Body of pancreas (tissue), 4 donors: Measurements from ENCODE around the gene PILRA. TPM values are rescaled to one million over a fixed set of nuclear protein-coding genes. Genes with fewer than 3 reads are reported as not detected.
"Not testable (repeated sequence)": the region's sequence is repeated elsewhere in the genome, so short reads cannot be mapped to it uniquely, and the experiment has no call there.

Source experiments
- ATAC-seq: fragments of 150-250 bp; one replicate; pipeline ENCODE4 v1.9.1; 2016
- DNase-seq, 4 donors: peaks; one replicate each; pipeline ENCODE4 v3.0.0-alpha.2; 2019
- H3K27ac ChIP-seq, 4 donors: fragments of 200-600 bp; sonication (generic); 1 replicate in 3 of 4; 2 replicates in 1 of 4; pipeline versions ENCODE4 v1.5.1 to v1.6.1; 2016 to 2019; ENCODE audit warnings: mild to moderate bottlenecking in 1 of 4, mixed read lengths in 1 of 4, moderate library complexity in 1 of 4
- H3K27me3 ChIP-seq, 2 donors: fragments of 200-600 bp; sonication (generic); one replicate each; pipeline ENCODE4 v1.6.0; 2016; ENCODE audit warnings: mild to moderate bottlenecking in 1 of 2
- H3K36me3 ChIP-seq, 2 donors: fragments of 200-600 bp; sonication (generic); replicated peaks in 1 of 2; 2 replicates each; pipeline ENCODE4 v1.5.1; 2016; ENCODE audit warnings: low read depth in 2 of 2; ENCODE audit not compliant: insufficient read depth in 1 of 2
- H3K4me1 ChIP-seq: fragments of 200-600 bp; sonication (generic); one replicate; pipeline ENCODE4 v1.6.0; 2016
- H3K4me3 ChIP-seq, 2 donors: fragments of 200-600 bp; sonication (generic); 1 replicate in 1 of 2; 2 replicates in 1 of 2; pipeline ENCODE4 v1.5.1; 2016 to 2019
- H3K9me3 ChIP-seq, 3 donors: fragments of 200-600 bp; sonication (generic); 1 replicate in 2 of 3; 2 replicates in 1 of 3; pipeline ENCODE4 v1.5.1; 2016
- CTCF ChIP-seq, 7 experiments: fragments of 450-650 bp in 4 of 7; fragments of 200-600 bp in 3 of 7; sonication (generic) in 3 of 7; IDR thresholded peaks; one replicate each; pipeline ENCODE4 v1.5.1; 2016 to 2019; ENCODE audit warnings: antibody characterized with exemption in 7 of 7
- POLR2A ChIP-seq, 3 donors: fragments of 450-650 bp; IDR thresholded peaks; one replicate each; pipeline ENCODE4 v1.6.1; 2016; ENCODE audit warnings: antibody characterized with exemption in 3 of 3, mild to moderate bottlenecking in 2 of 3
- WGBS, 2 donors: methylation state at CpG; one replicate each; pipeline ENCODE4 v1.1.5; 2017; 5-methylcytosine and 5-hydroxymethylcytosine counted together
- intact Hi-C: fragments of 100-400 bp; cut with DNase I; formaldehyde crosslinking; loops from one replicate; pipeline ENCODE4 v1.15.1; 2023
- total RNA-seq, 2 donors: library from RNA; depleted of rRNA; stranded (reverse); fragments of >200 nt; gene quantifications; one replicate each; pipeline ENCODE4 v1.1.0, GENCODE V29; 2016

The PILRA gene
- total RNA-seq, 2 donors from 2014 or later: 7.0 TPM; not detected in 1

DNA sequence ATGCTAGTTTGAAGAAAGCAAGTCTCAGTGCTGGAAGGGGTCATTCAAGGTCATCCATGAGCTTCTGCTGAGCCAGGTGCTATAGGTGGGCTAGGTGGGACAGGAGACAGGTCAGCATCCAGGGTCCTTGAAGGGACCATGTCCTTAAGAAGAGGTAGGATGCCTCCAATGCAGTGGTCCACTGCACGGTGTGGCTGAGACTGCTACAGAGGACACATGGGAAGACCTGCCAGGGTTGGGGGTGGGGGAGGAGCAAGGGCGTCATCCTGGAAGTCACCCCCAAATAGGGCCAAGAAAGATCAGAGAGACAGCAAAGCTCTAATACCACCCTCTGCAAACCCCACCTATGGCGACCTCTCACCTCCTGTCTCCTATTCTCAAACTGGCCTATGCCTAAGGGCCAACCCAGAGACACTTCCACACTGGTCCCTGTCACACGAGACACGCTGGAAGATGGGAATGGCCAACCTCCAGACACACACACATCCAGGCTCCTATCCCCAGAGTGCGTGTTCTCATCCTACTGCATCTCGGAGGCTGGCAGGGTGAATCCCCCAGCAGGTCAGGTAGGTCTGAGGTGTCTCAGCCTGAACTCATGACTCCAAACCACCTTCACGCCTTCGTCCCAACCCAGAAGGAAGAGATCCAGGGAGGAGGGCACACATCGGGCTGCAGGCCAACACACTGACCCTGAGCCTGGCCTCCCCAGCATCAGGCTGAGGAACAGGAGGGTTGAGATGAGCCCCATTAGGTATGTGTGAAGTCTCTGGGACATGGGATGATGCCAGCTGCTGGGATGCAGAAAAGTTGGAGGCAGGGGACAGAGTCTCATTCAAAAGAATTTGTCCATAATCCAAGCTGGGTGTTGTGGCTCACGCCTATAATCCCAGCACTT is 68.6 kb downstream of the PILRA start:
- H3K4me3 ChIP-seq: no peak overlapping the region
- H3K4me1 ChIP-seq: peaks cover 3% of the 10 kb centered on the region
- 76 to 84% methylated on average over 10 to 11 of the region's 11 CpGs for WGBS, 2 donors
- no peaks in the 10 kb centered on the region for H3K36me3 ChIP-seq
- intact Hi-C loops: no loop called here
- no peaks in the 10 kb centered on the region for H3K27me3 ChIP-seq
- H3K9me3 ChIP-seq: no peaks in the 10 kb centered on the region
- no peak for DNase-seq
- no peak for ATAC-seq
- TF ChIP-seq POLR2A (IDR thresholded peaks at IDR 0.05) (no peak), CTCF (IDR thresholded peaks at IDR 0.05) (no peak)
- no peak overlapping the region for H3K27ac ChIP-seq

DNA sequence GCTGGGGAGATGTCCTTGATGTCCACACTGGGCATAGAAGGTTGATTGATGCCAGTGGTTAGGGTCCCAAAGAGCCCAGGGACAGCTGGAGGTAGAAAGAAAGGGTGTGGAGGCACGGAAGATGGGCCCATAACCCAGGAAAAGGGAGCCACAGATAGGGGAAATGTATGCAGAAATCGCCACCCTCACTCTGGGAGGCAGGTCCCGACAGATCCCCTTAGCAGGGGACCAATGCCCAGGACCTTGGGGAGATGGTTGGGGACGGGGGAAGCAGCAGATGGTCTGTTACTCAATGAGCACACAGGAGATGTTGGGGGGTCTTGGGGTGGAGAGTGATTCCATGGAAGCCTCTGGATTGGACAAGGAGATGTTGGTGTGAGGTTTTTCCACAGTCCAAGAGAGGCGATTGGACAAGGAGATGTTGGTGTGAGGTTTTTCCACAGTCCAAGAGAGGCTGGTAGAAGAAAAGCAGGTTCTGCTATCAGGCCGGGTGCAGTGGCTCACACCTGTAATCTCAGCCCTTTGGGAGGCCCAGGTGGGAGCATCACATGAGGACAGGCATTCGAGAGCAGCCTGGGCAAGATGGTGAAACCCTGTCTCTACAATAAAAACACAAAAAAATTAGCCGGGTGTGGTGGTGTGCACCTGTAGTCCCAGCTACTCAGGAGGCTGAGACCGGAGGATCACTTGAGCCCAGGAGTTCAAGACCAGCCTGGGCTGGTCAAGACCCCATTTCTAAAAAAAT is 70.0 kb downstream of the PILRA start:
- intact Hi-C loops: no loop called here
- 80 to 85% methylated on average over 9 of the region's 9 CpGs for WGBS, 2 donors
- H3K36me3 ChIP-seq: no peaks in the 10 kb centered on the region
- H3K27me3 ChIP-seq: no peaks in the 10 kb centered on the region
- no peaks in the 10 kb centered on the region for H3K9me3 ChIP-seq
- no peaks in the 10 kb centered on the region for H3K4me1 ChIP-seq
- TF ChIP-seq POLR2A (IDR thresholded peaks at IDR 0.05) (no peak), CTCF (IDR thresholded peaks at IDR 0.05) (no peak)
- H3K4me3 ChIP-seq: no peak overlapping the region
- H3K27ac ChIP-seq: no peak overlapping the region
- no peak for DNase-seq
- no peak for ATAC-seq

DNA sequence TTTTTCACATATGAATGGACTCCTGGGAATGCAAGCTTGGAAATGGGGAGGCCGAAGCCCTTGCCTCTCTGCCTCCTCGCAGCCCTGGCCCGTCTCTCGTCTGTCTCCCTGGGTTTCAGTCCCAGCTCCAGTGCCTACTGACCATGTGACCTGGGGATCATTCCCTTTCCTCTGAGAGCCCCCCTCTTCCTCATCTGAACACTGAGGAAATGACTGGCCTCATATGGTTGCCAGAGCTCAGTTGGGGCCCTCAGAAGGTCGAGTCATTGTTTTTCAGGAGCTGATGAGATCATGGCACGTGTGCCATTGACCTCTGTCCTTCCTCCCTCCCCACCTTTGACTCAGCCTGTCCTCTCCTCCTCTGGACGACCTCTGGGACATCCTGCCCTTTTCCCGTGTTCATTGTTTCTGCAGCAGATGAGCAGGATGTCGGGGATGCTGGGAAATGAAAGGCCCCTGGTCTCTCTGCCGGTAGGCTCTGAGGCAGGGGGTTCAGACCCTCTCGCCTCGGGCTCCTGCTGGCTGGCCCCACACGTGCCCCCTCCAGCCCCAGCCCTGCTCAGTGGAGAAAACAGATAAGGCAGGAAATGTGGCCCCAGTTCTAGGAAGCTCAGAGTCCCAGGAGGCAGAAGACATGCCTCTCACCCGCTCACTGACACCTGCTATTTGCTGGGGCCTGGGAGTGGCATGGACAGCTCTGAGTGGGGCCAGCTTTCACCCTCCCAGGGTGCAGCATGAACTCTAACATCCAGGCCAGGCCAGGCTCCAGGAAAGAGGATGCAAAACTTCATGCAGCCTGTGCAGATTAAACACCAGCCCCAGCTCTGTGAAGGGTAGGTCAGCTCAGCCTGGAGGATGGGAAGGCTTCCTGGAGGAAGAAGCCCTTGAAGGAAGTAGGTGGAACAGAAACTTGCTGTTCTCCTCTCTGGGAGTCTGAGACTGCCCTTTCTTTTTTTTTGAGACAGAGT is 71.3 kb downstream of the PILRA start:
- Histone ChIP-seq H3K27me3 (no peaks in the 10 kb centered on the region), H3K36me3 (no peaks in the 10 kb centered on the region), H3K4me1 (peaks cover 1% of the 10 kb centered on the region), H3K4me3 (no peak overlapping the region), H3K27ac (peak overlapping the region in 3 of 4 donors; percentile 5 to 44 (median 8)), H3K9me3 (no peaks in the 10 kb centered on the region)
- intact Hi-C loops: no loop called here
- WGBS, 2 donors: 46 to 54% methylated on average over 11 to 14 of the region's 14 CpGs
- DNase-seq (no peak), ATAC-seq (peak; percentile 54)
- TF ChIP-seq POLR2A (IDR thresholded peaks at IDR 0.05) (no peak), CTCF (IDR thresholded peaks at IDR 0.05) (no peak)

GRCh38 chr7:100446040-100446439 is 72.8 kb downstream of the PILRA start:
- peaks cover 15% of the 10 kb centered on the region for H3K4me1 ChIP-seq
- ATAC-seq (no peak), DNase-seq (no peak)
- H3K9me3 ChIP-seq: no peaks in the 10 kb centered on the region
- H3K27me3 ChIP-seq: no peaks in the 10 kb centered on the region
- no peak overlapping the region for H3K4me3 ChIP-seq
- H3K27ac ChIP-seq: no peak overlapping the region
- intact Hi-C loops: no loop called here
- TF ChIP-seq CTCF (IDR thresholded peaks at IDR 0.05): no peak
- TF ChIP-seq POLR2A (IDR thresholded peaks at IDR 0.05): no peak
- H3K36me3 ChIP-seq: no peaks in the 10 kb centered on the region
- WGBS, 2 donors: 54 to 59% methylated on average over 2 of the region's 2 CpGs

GRCh38 chr7:100447363-100447762 is 74.1 kb downstream of the PILRA start:
- H3K36me3 ChIP-seq, H3K27ac ChIP-seq, ATAC-seq, H3K9me3 ChIP-seq, H3K4me3 ChIP-seq, H3K27me3 ChIP-seq, DNase-seq, intact Hi-C loops: not testable (repeated sequence)
- 85 to 93% methylated on average over 8 of the region's 8 CpGs for WGBS, 2 donors
- peaks cover 16% of the 10 kb centered on the region for H3K4me1 ChIP-seq
